NCI-H1105 treated with DMSO at 0.1 percent for 48 hours (cell line): Measurements from ENCODE around the gene NUTM1.

Experiments used
- DNase-seq: peaks from one replicate; lab custom pipeline; 2025; lab: John Stamatoyannopoulos, UW

Gene NUTM1

GRCh38 chr15:34342737-34343575 lies at the start of gene NUTM1, which contains the start of gene NOP10:
Gene NUTM1, plus strand, starts transcription at chr15:34343315. Its CDS starts 382 bp downstream, at chr15:34343697.
Gene NOP10, minus strand, starts transcription at chr15:34343136. Its CDS starts 63 bp downstream, at chr15:34343073.
- DNase-seq = peak; percentile 79

GRCh38 chr15:34297059-34297458 lies 46.1 kb upstream of the NUTM1 start:
- no peak for DNase-seq

GRCh38 chr15:34301058-34301457 lies 42.1 kb upstream of the NUTM1 start:
- DNase-seq = no peak

- no peak for DNase-seq
Observed at GRCh38 chr15:34304613-34305012, 38.5 kb upstream of the NUTM1 start.

GRCh38 chr15:34311563-34311962 lies 31.6 kb upstream of the NUTM1 start:
- DNase-seq = no peak

- DNase-seq = no peak
Observed at GRCh38 chr15:34314491-34315490, 28.3 kb upstream of the NUTM1 start.

GRCh38 chr15:34318277-34319079 lies 24.6 kb upstream of the NUTM1 start:
- DNase-seq = peak; percentile 39

- no peak for DNase-seq
Observed at GRCh38 chr15:34323217-34323616, 19.9 kb upstream of the NUTM1 start.

- no peak for DNase-seq
Observed at GRCh38 chr15:34324933-34325332, 18.2 kb upstream of the NUTM1 start.

GRCh38 chr15:34325368-34325767 lies 17.7 kb upstream of the NUTM1 start:
- DNase-seq = no peak

- DNase-seq = no peak
Observed at GRCh38 chr15:34327906-34328305, 15.2 kb upstream of the NUTM1 start.

- no peak for DNase-seq
Observed at GRCh38 chr15:34329006-34329405, 14.1 kb upstream of the NUTM1 start.

GRCh38 chr15:34330279-34330678 lies 12.8 kb upstream of the NUTM1 start:
- no peak for DNase-seq

GRCh38 chr15:34331809-34332208 lies 11.3 kb upstream of the NUTM1 start:
- no peak for DNase-seq

GRCh38 chr15:34332553-34333120 lies 10.5 kb upstream of the NUTM1 start:
- no peak for DNase-seq

GRCh38 chr15:34334672-34335071 lies 8.4 kb upstream of the NUTM1 start:
- no peak for DNase-seq

- no peak for DNase-seq
Observed at GRCh38 chr15:34335176-34336032, 7.7 kb upstream of the NUTM1 start.

GRCh38 chr15:34336231-34336990 lies 6.7 kb upstream of the NUTM1 start:
- no peak for DNase-seq

- DNase-seq = peak; percentile 24
Observed at GRCh38 chr15:34336991-34337556, 6.0 kb upstream of the NUTM1 start.
